OCI-LY3 (cell line): ENCODE results near the gene RNF146.
"Not testable (repeated sequence)": the region's sequence is repeated elsewhere in the genome, so short reads cannot be mapped to it uniquely, and the experiment has no call there.

Experiments
- H2AFZ ChIP-seq: fragments of 200-600, 300-600 bp; shearing (Covaris generic); 2 replicates; pipeline ENCODE4 v1.6.0; 2014; ENCODE audit warnings: antibody characterized with exemption, low read depth, low read length
- H3K27ac ChIP-seq: fragments of 200-600, 300-600 bp; sonication (generic); 2 replicates; pipeline ENCODE4 v1.5.1; 2014; ENCODE audit warnings: mild to moderate bottlenecking, low read length, moderate library complexity, mixed read lengths
- H3K27me3 ChIP-seq: fragments of 200-600, 300-600 bp; sonication (generic); 2 replicates; pipeline ENCODE4 v1.6.1; 2014; ENCODE audit warnings: low read depth, low read length, mixed read lengths
- H3K36me3 ChIP-seq: fragments of 200-600, 300-600 bp; sonication (generic); replicated peaks from 2 replicates; pipeline ENCODE3; 2014; ENCODE audit warnings: low read depth, low read length, mixed read lengths
- H3K4me1 ChIP-seq: fragments of 300-600, 200-600 bp; sonication (generic); 2 replicates; pipeline ENCODE4 v1.6.1; 2014; ENCODE audit warnings: low read length, mixed read lengths
- H3K4me2 ChIP-seq: fragments of 200-600, 300-600 bp; sonication (generic); 2 replicates; pipeline ENCODE4 v1.6.1; 2014; ENCODE audit warnings: low read length, mixed read lengths
- H3K4me3 ChIP-seq: fragments of 300-600, 200-600 bp; sonication (generic); 2 replicates; pipeline ENCODE4 v1.5.1; 2014; ENCODE audit warnings: antibody characterized with exemption, mild to moderate bottlenecking, low read length, moderate library complexity
- H3K79me2 ChIP-seq: fragments of 300-600, 200-600 bp; shearing (Covaris generic); 2 replicates; pipeline ENCODE4 v1.6.1; 2014; ENCODE audit warnings: mild to moderate bottlenecking, low read length, mixed read lengths
- H3K9ac ChIP-seq: fragments of 300-600, 200-600 bp; shearing (Covaris generic); 2 replicates; pipeline ENCODE4 v1.6.0; 2014; ENCODE audit warnings: mild to moderate bottlenecking, low read length, moderate library complexity
- H3K9me3 ChIP-seq: fragments of 200-600, 300-600 bp; shearing (Covaris generic); 2 replicates; pipeline ENCODE4 v1.6.1; 2014; ENCODE audit warnings: low read length, mixed read lengths; ENCODE audit not compliant: insufficient read depth
- H4K20me1 ChIP-seq: fragments of 200-600, 300-600 bp; sonication (generic); 2 replicates; pipeline ENCODE4 v1.6.1; 2016; ENCODE audit warnings: low read length, mixed read lengths; ENCODE audit not compliant: insufficient read depth
- EZH2phosphoT487 ChIP-seq: fragments of 200-600 bp; shearing (Covaris generic); IDR thresholded peaks from 2 replicates; pipeline ENCODE4 v1.6.1; 2018; ENCODE audit warnings: antibody characterized with exemption, mixed run types, low read depth
- TF ChIP-seq, protein P1 (sequence below): fragments of 200-600, 300-600 bp; sonication (generic); IDR thresholded peaks from 2 replicates; pipeline ENCODE4 v1.5.1; 2014; ENCODE audit warnings: antibody characterized with exemption, low read length, low read depth

RNF146 gene

DNA sequence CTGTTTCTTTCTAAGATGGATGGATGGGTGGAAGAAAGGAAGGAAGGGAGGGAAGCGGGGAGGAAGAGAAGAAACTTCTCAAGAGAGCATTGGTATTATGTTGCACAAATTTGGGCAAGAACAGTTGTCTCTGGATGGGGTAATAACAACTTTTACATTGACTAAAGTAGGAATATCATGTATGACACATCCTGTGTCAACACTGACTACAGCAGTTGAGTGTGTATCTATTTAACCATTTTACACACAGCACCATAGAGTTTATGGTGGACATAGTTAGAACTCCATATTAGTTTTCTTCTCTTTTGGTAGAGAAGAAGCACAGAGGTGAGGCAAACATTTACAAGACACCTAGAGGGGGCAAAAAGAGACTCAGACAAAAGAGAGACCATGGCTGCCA, 44.2 kb upstream of the RNF146 start:
- H3K27me3 ChIP-seq: no peaks in the 10 kb centered on the region
- H3K9me3 ChIP-seq: no peaks in the 10 kb centered on the region
- no peak overlapping the region for H3K4me2 ChIP-seq
- no peak overlapping the region for H3K9ac ChIP-seq
- H4K20me1 ChIP-seq: no peaks in the 10 kb centered on the region
- TF ChIP-seq, protein P1, sequence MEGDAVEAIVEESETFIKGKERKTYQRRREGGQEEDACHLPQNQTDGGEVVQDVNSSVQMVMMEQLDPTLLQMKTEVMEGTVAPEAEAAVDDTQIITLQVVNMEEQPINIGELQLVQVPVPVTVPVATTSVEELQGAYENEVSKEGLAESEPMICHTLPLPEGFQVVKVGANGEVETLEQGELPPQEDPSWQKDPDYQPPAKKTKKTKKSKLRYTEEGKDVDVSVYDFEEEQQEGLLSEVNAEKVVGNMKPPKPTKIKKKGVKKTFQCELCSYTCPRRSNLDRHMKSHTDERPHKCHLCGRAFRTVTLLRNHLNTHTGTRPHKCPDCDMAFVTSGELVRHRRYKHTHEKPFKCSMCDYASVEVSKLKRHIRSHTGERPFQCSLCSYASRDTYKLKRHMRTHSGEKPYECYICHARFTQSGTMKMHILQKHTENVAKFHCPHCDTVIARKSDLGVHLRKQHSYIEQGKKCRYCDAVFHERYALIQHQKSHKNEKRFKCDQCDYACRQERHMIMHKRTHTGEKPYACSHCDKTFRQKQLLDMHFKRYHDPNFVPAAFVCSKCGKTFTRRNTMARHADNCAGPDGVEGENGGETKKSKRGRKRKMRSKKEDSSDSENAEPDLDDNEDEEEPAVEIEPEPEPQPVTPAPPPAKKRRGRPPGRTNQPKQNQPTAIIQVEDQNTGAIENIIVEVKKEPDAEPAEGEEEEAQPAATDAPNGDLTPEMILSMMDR: no peak
- TF ChIP-seq EZH2phosphoT487: no peak
- no peak overlapping the region for H3K4me3 ChIP-seq
- no peaks in the 10 kb centered on the region for H3K36me3 ChIP-seq
- no peaks in the 10 kb centered on the region for H3K79me2 ChIP-seq
- H2AFZ ChIP-seq: no peak overlapping the region
- no peak overlapping the region for H3K27ac ChIP-seq
- no peaks in the 10 kb centered on the region for H3K4me1 ChIP-seq

DNA sequence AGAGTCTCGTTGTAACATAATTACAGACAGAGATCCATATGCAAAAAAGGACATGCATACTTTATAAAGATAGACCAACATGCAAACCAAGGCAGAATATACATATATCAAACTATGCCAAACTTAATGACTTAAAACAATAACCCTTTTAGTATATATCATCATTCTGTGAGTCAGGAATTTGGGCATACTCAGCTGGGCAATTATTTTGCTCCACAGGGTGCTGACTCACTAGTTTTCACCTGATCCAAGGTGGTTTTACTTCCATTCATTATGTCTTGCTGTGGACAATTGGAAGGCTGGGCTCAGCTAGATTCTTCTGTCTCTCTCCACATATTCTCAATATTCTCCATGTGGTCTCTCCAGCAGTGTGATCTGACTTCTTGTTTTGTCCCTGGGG, 41.2 kb upstream of the RNF146 start:
- Histone ChIP-seq H3K27ac (no peak overlapping the region), H3K4me2 (no peak overlapping the region), H3K9ac (no peak overlapping the region), H2AFZ (no peak overlapping the region), H3K79me2 (no peaks in the 10 kb centered on the region), H3K36me3 (no peaks in the 10 kb centered on the region), H3K4me1 (no peaks in the 10 kb centered on the region), H3K9me3 (no peaks in the 10 kb centered on the region), H4K20me1 (no peaks in the 10 kb centered on the region), H3K27me3 (no peaks in the 10 kb centered on the region), H3K4me3 (no peak overlapping the region)
- TF ChIP-seq, protein P1: no peak
- TF ChIP-seq EZH2phosphoT487: no peak

GRCh38 chr6:127233819-127234218, 32.8 kb upstream of the RNF146 start:
- H3K9me3 ChIP-seq, H4K20me1 ChIP-seq, H3K79me2 ChIP-seq, H3K9ac ChIP-seq, H2AFZ ChIP-seq, H3K4me2 ChIP-seq, H3K4me1 ChIP-seq, H3K27ac ChIP-seq, H3K4me3 ChIP-seq, H3K27me3 ChIP-seq, H3K36me3 ChIP-seq: not testable (repeated sequence)

GRCh38 chr6:127243501-127243900, 23.2 kb upstream of the RNF146 start:
- Histone ChIP-seq H3K4me2 (no peak overlapping the region), H3K9ac (no peak overlapping the region), H3K79me2 (no peaks in the 10 kb centered on the region), H3K4me3 (no peak overlapping the region), H3K36me3 (no peaks in the 10 kb centered on the region), H3K4me1 (no peaks in the 10 kb centered on the region), H3K27ac (no peak overlapping the region), H2AFZ (no peak overlapping the region), H3K9me3 (no peaks in the 10 kb centered on the region), H3K27me3 (no peaks in the 10 kb centered on the region), H4K20me1 (no peaks in the 10 kb centered on the region)
- TF ChIP-seq EZH2phosphoT487: no peak
- TF ChIP-seq, protein P1: no peak
